Subcutaneous adipose tissue (tissue), 4 donors: ENCODE data around the gene MGAT3. TPM values are rescaled to one million over a fixed set of nuclear protein-coding genes. Genes with fewer than 3 reads are reported as not detected.

Experiments used
- CTCF ChIP-seq: fragments of 450-650 bp; IDR thresholded peaks from one replicate; pipeline ENCODE4 v1.5.1; 2016; ENCODE audit warnings: low read depth, mild to moderate bottlenecking, control low read depth, antibody characterized with exemption, moderate library complexity
- total RNA-seq, 4 donors: library from RNA; depleted of rRNA; stranded (reverse); fragments of >200 nt; gene quantifications; one replicate each; pipeline ENCODE4 v1.1.0, GENCODE V29; 2016

Gene MGAT3, protein sequence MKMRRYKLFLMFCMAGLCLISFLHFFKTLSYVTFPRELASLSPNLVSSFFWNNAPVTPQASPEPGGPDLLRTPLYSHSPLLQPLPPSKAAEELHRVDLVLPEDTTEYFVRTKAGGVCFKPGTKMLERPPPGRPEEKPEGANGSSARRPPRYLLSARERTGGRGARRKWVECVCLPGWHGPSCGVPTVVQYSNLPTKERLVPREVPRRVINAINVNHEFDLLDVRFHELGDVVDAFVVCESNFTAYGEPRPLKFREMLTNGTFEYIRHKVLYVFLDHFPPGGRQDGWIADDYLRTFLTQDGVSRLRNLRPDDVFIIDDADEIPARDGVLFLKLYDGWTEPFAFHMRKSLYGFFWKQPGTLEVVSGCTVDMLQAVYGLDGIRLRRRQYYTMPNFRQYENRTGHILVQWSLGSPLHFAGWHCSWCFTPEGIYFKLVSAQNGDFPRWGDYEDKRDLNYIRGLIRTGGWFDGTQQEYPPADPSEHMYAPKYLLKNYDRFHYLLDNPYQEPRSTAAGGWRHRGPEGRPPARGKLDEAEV
- total RNA-seq, result 10 to 100 TPM in 2 of 4 donors, 1 to 10 TPM in 2; 6.5 to 13.4 (median 10.5) TPM

GRCh38 chr22:39456522-39457197 is at the start of gene MGAT3:
MGAT3 (plus strand) TSS chr22:39457012; CDS start chr22:39487348, 30,336 bp downstream.
- TF ChIP-seq CTCF, result no peak

DNA sequence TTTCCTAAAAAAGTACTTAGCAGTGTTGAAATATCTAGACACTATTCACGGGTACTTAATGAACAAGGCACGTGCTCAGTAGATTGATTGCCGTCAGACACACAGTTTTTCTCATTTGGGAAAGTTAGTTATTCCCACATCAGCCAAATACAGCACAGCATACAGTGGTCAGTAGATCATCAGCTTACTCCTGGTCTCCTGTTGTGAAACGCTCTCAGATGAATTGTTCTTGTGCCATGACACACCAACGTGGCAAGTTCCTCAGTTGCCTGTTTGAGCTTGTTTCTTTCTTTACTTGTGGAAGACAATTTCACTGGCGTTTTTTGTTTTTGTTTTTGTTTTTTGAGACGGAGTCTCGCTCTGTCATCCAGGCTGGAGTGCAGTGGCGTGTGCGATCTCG is 48.6 kb upstream of the MGAT3 start:
- no peak for TF ChIP-seq CTCF

DNA sequence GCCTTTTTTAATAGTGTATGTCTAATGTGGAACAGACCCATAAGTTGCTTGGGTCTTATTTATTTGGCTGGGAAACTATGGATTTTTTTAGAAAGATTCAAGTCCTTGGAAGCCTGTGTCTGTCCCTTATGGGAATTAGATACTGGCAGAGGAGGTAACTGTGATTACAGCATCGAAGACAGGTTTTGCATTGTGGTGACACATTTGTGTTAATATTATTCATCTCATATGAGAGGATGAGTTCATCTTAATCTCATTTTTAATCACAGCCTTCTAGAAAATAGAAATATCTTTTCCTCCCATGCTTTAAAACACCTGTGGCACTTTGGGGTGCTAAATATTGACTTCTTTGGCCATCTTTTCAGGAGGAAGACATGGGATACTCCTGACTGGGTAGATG is 48.0 kb upstream of the MGAT3 start:
- no peak for TF ChIP-seq CTCF

GRCh38 chr22:39409516-39410029 is 47.2 kb upstream of the MGAT3 start:
- TF ChIP-seq CTCF, result no peak

- no peak for TF ChIP-seq CTCF
Measured at GRCh38 chr22:39410264-39410663, 46.5 kb upstream of the MGAT3 start.

- no peak for TF ChIP-seq CTCF
Measured at GRCh38 chr22:39414377-39414776, 42.4 kb upstream of the MGAT3 start.

DNA sequence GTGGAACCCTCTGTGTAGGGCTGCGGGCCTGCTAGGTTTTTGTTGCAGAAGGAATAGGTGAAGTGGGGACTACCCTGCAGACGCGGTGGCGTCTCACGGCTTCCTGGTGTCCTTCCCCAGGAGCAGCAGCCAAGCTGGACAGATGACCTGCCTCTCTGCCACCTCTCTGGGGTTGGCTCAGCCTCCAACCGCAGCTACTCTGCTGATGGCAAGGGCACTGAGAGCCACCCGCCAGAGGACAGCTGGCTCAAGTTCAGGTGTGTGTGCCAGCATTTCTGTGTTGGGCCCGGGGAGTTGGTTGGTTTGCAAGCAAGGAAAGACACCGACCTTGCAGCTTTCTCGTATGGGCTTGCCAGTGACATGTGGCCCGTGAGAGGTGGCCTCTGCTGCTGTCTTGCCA is 41.9 kb upstream of the MGAT3 start:
- TF ChIP-seq CTCF, result no peak
